SK-N-SH treated with all-trans-retinoic acid at 6 μM for 48 hours (cell line): ENCODE data around the gene ABCC2.

ENCODE experiments used
- ARNTL ChIP-seq: fragments of 450-650 bp; formaldehyde crosslinking; IDR thresholded peaks from 2 replicates; pipeline ENCODE4 v1.5.0; 2020; ENCODE audit warnings: low read depth, mild to moderate bottlenecking, moderate library complexity, borderline replicate concordance
- GLIS3 ChIP-seq: fragments of 250-450 bp; sonication (Bioruptor Pico); IDR thresholded peaks from 2 replicates; pipeline ENCODE4 v1.5.0; 2020; ENCODE audit warnings: mild to moderate bottlenecking, moderate library complexity
- ISL1 ChIP-seq: fragments of 250-450 bp; sonication (Bioruptor Pico); IDR thresholded peaks from 2 replicates; pipeline ENCODE4 v2.1.2; 2022; ENCODE audit warnings: mild to moderate bottlenecking, moderate library complexity
- OSR1 ChIP-seq: fragments of 250-450 bp; sonication (Bioruptor Pico); IDR thresholded peaks from 2 replicates; pipeline ENCODE4 v1.8.0; 2022; ENCODE audit warnings: moderate library complexity, mild to moderate bottlenecking, inconsistent platforms
- RARB ChIP-seq: fragments of 250-450 bp; sonication (Bioruptor Pico); IDR thresholded peaks from 2 replicates; pipeline ENCODE4 v1.8.0; 2021; ENCODE audit warnings: mild to moderate bottlenecking, moderate library complexity
- ZFP3 ChIP-seq: fragments of 250-450 bp; sonication (Bioruptor Pico); IDR thresholded peaks from 2 replicates; pipeline ENCODE4 v1.5.0; 2020; ENCODE audit warnings: mild to moderate bottlenecking, moderate library complexity
- ZFP30 ChIP-seq: fragments of 450-650 bp; formaldehyde crosslinking; IDR thresholded peaks from 2 replicates; pipeline ENCODE4 v1.5.0; 2022; ENCODE audit warnings: mild to moderate bottlenecking, moderate library complexity
- ZNF565 ChIP-seq: fragments of 450-650 bp; formaldehyde crosslinking; conservative IDR thresholded peaks from 2 replicates; pipeline ENCODE4 v1.5.0; 2020; ENCODE audit warnings: low read depth, mild to moderate bottlenecking, moderate library complexity
- TF ChIP-seq, protein P1 (sequence below): fragments of 250-450 bp; sonication (Bioruptor Pico); IDR thresholded peaks from 2 replicates; pipeline ENCODE4 v1.8.0; 2021; ENCODE audit warnings: low read depth, mild to moderate bottlenecking, moderate library complexity, borderline replicate concordance
- TF ChIP-seq, protein P2 (sequence below): fragments of 250-450 bp; sonication (Bioruptor Pico); IDR thresholded peaks from 2 replicates; pipeline ENCODE4 v1.8.0; 2020; ENCODE audit warnings: mild to moderate bottlenecking, moderate library complexity, borderline replicate concordance
- TF ChIP-seq, protein P3 (sequence below): fragments of 250-450 bp; sonication (Bioruptor Pico); IDR thresholded peaks from 2 replicates; pipeline ENCODE4 v1.5.1; 2020; ENCODE audit warnings: low read depth, mild to moderate bottlenecking, moderate library complexity

DNA sequence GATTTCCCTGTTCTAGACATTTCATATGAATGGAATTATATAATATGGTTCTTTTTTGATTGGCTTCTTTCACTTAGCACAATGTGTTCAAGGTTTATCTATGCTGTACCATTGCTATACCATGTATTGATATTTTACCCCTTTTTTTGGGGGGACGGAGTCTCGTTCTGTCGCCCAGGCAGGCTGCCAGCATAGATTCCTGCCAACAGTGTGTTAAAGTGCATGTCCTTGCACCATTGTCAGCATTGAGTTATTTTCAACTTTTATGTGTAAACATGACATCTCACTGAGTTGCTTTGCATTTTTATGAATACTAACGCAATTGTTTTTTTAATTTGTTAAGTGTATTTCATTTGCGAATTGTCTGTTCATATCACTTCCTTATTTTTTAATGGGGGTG lies 4.9 kb downstream of the ABCC2 start:
- TF ChIP-seq ARNTL (no peak), GLIS3 (CRISPR knock-in tag) (no peak), ZNF565 (no peak), RARB (CRISPR knock-in tag) (no peak), ISL1 (CRISPR knock-in tag) (no peak), OSR1 (CRISPR knock-in tag) (no peak), ZFP3 (CRISPR knock-in tag) (no peak), ZFP30 (no peak)
- TF ChIP-seq, protein P1, sequence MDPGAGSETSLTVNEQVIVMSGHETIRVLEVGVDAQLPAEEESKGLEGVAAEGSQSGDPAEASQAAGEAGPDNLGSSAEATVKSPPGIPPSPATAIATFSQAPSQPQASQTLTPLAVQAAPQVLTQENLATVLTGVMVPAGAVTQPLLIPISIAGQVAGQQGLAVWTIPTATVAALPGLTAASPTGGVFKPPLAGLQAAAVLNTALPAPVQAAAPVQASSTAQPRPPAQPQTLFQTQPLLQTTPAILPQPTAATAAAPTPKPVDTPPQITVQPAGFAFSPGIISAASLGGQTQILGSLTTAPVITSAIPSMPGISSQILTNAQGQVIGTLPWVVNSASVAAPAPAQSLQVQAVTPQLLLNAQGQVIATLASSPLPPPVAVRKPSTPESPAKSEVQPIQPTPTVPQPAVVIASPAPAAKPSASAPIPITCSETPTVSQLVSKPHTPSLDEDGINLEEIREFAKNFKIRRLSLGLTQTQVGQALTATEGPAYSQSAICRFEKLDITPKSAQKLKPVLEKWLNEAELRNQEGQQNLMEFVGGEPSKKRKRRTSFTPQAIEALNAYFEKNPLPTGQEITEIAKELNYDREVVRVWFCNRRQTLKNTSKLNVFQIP = no peak
- TF ChIP-seq, protein P2, sequence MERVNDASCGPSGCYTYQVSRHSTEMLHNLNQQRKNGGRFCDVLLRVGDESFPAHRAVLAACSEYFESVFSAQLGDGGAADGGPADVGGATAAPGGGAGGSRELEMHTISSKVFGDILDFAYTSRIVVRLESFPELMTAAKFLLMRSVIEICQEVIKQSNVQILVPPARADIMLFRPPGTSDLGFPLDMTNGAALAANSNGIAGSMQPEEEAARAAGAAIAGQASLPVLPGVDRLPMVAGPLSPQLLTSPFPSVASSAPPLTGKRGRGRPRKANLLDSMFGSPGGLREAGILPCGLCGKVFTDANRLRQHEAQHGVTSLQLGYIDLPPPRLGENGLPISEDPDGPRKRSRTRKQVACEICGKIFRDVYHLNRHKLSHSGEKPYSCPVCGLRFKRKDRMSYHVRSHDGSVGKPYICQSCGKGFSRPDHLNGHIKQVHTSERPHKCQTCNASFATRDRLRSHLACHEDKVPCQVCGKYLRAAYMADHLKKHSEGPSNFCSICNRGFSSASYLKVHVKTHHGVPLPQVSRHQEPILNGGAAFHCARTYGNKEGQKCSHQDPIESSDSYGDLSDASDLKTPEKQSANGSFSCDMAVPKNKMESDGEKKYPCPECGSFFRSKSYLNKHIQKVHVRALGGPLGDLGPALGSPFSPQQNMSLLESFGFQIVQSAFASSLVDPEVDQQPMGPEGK (CRISPR knock-in tag) = no peak
- TF ChIP-seq, protein P3, sequence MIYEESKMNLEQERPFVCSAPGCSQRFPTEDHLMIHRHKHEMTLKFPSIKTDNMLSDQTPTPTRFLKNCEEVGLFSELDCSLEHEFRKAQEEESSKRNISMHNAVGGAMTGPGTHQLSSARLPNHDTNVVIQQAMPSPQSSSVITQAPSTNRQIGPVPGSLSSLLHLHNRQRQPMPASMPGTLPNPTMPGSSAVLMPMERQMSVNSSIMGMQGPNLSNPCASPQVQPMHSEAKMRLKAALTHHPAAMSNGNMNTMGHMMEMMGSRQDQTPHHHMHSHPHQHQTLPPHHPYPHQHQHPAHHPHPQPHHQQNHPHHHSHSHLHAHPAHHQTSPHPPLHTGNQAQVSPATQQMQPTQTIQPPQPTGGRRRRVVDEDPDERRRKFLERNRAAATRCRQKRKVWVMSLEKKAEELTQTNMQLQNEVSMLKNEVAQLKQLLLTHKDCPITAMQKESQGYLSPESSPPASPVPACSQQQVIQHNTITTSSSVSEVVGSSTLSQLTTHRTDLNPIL (CRISPR knock-in tag) = no peak
